Ovary (tissue), 9 donors: Measurements from ENCODE around the gene ZNF664. TPM values are rescaled to one million over a fixed set of nuclear protein-coding genes. Genes with fewer than 3 reads are reported as not detected.

Experiments
- DNase-seq, 5 donors: peaks; one replicate each; pipeline ENCODE4 v3.0.0-alpha.2; 2019 to 2020
- H3K27ac ChIP-seq, 2 donors: fragments of 200-600 bp; one replicate each; pipeline versions ENCODE4 v1.5.1 to v1.8.0; 2019 to 2022
- H3K27me3 ChIP-seq: fragments of 200-600 bp; one replicate; pipeline ENCODE4 v1.8.0; 2022
- H3K36me3 ChIP-seq: fragments of 200-600 bp; sonication (generic); one replicate; pipeline ENCODE4 v1.5.1; 2019
- H3K4me1 ChIP-seq: one replicate; pipeline ENCODE4 v1.8.1; 2013; ENCODE audit warnings: mild to moderate bottlenecking, moderate library complexity; ENCODE audit not compliant: insufficient read depth
- H3K4me3 ChIP-seq: fragments of 200-600 bp; sonication (generic); one replicate; pipeline ENCODE4 v1.5.1; 2017
- H3K9me3 ChIP-seq, 2 donors: fragments of 200-600 bp in 1 of 2; sonication (generic) in 1 of 2; one replicate each; pipeline versions ENCODE4 v1.5.1 to v1.8.1; 2013 to 2019; ENCODE audit warnings: mild to moderate bottlenecking in 1 of 2, moderate library complexity in 1 of 2
- EP300 ChIP-seq: sonication (generic); formaldehyde crosslinking; IDR thresholded peaks from one replicate; pipeline ENCODE4 v1.6.1; 2017; ENCODE audit warnings: antibody characterized with exemption
- POLR2A ChIP-seq: fragments of 450-650 bp; IDR thresholded peaks from one replicate; pipeline ENCODE4 v1.6.1; 2017; ENCODE audit warnings: antibody characterized with exemption, mild to moderate bottlenecking, moderate library complexity
- WGBS, 3 donors: extraction: QIAGEN DNeasy Blood & Tissue Kit in 1 of 3; methylation state at CpG; one replicate each; pipeline versions ENCODE4 v1.1.5 to v1.1.7; 2013 to 2017; 5-methylcytosine and 5-hydroxymethylcytosine counted together
- intact Hi-C, 4 donors: fragments of 100-400 bp; cut with DNase I; formaldehyde crosslinking; loops; one replicate each; pipeline versions ENCODE4 v1.11.0 to v1.15.1; 2022 to 2023
- polyA plus RNA-seq, 2 donors: library from polyadenylated mRNA; stranded (reverse); fragments of 200-250 nt in 1 of 2; fragments of 350-450 nt in 1 of 2; fragmentation: Illumina TruSeq in 1 of 2; extraction: RNeasy Lipid Tissue Mini Kit (QIAGEN cat#74804) in 1 of 2; gene quantifications; one replicate each; pipeline ENCODE4 v1.2.3, GENCODE V29; 2013 to 2014
- total RNA-seq, 7 donors: library from RNA; depleted of rRNA in 2 of 7; stranded (reverse); fragments of >200 nt in 2 of 7; fragmentation: NEBNext Ultra II Directional in 3 of 7; extraction: Animal tissue kit (Norgen Biotek cat#: 25700) in 3 of 7; gene quantifications; one replicate each; pipeline versions ENCODE4 v1.1.0 to v1.2.4, GENCODE V29; 2016 to 2023
- TF ChIP-seq, protein P1 (sequence below), 3 donors: fragments of 450-650 bp in 2 of 3; fragments of 200-600 bp in 1 of 3; IDR thresholded peaks; one replicate each; pipeline versions ENCODE4 v1.5.1 to v1.8.0; 2016 to 2022; ENCODE audit warnings: antibody characterized with exemption in 3 of 3, mild to moderate bottlenecking in 1 of 3
- donor health status: DM: no; HTN: no; CAD: no; lungs with moderate emphysema.
- donor health status: DM: no; HTN: no; CAD: no.
- donor health status: Bipolar disorder and iron deficiency.
- donor health status: DM: yes; HTN: yes; CAD: no.
- donor health status: DM: no; HTN: no; CAD: no.
- donor health status: DM: yes; HTN: yes; CAD: no.

Gene ZNF664
- total and polyA plus RNA-seq, 9 donors, result 33.5 to 74.7 (median 58.6) TPM

DNA sequence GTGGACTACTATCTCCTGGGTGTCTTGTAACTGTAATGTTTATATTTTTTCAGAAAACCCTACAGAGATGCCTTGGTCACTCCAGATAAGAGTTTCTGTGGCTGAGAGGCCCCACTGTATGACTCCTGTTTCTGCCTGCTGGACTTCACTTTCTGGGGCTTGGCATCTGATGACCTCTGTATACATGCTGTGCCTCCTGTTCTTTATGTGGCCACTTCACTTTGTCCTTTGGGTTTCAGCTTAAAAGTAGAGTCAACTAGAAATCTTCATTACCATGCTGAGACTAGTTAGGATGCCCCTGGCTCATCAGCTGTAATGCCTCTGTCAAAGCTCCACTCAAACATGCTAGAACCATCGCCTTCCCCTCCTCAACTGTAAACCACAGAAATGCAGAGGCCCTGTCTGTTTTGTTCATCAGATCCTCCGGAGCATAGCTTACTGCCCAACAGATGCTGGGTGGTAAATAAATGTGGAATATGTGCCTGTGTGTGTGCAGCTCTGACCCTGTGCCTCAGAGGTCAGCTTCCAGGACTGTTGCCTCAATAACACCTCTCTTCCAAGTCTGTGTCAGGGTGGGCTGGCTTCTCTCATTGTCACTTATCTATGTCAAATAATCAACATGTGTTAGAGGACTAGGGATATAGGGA, 25.5 kb downstream of the ZNF664 start:
- no peaks in the 10 kb centered on the region for H3K27me3 ChIP-seq
- no peaks in the 10 kb centered on the region for H3K9me3 ChIP-seq
- H3K4me1 ChIP-seq, result no peaks in the 10 kb centered on the region
- 58 to 71% (median 68%) methylated on average over 2 of the region's 2 CpGs for WGBS, 3 donors
- DNase-seq, result no peak
- H3K4me3 ChIP-seq, result no peak overlapping the region
- intact Hi-C loops, result no loop called here
- TF ChIP-seq, protein P1, sequence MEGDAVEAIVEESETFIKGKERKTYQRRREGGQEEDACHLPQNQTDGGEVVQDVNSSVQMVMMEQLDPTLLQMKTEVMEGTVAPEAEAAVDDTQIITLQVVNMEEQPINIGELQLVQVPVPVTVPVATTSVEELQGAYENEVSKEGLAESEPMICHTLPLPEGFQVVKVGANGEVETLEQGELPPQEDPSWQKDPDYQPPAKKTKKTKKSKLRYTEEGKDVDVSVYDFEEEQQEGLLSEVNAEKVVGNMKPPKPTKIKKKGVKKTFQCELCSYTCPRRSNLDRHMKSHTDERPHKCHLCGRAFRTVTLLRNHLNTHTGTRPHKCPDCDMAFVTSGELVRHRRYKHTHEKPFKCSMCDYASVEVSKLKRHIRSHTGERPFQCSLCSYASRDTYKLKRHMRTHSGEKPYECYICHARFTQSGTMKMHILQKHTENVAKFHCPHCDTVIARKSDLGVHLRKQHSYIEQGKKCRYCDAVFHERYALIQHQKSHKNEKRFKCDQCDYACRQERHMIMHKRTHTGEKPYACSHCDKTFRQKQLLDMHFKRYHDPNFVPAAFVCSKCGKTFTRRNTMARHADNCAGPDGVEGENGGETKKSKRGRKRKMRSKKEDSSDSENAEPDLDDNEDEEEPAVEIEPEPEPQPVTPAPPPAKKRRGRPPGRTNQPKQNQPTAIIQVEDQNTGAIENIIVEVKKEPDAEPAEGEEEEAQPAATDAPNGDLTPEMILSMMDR (IDR thresholded peaks at IDR 0.05), result no peak
- TF ChIP-seq EP300, result no peak
- TF ChIP-seq POLR2A, result no peak
- H3K27ac ChIP-seq, result no peak overlapping the region
- H3K36me3 ChIP-seq, result no peaks in the 10 kb centered on the region

DNA sequence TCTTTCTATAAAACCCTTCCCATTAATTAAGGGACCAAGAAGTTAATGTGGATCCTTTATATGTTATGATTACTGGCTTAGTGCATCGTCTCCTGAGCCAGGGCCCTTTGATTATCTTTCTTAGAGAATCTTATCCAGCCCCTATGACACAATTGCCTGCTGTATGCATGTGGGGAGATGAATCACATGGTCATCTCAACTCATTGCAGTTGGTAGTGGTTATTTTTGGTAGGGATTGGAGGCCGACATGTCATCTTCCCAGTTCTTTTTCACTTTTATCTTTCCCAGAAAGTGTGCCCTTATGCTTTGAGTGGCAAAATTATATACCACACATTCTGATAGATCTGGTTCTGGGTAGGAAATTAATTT, 26.0 kb downstream of the ZNF664 start:
- Histone ChIP-seq H3K27me3 (no peaks in the 10 kb centered on the region), H3K36me3 (no peaks in the 10 kb centered on the region)
- WGBS, 3 donors, result 88 to 92% (median 91%) methylated on average over 2 of the region's 2 CpGs

DNA sequence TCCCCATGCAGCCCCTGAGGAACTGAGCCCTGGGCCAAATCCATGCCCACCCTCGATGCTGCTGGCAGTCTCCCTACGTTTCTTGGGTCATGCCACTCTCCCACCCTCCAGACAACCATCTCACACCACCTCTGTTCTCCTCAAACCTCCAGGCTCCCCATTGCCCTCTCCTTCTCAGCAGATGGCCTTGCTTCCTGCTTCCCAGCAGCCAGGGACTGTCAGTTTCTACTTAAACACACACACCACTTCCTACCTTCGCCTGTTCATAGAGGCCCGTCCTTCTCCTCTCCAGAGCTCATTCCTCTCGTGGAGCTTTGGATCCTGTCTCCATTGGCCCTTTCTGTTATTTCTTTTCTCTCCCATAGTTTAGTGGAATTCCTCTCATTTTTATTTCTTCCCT, 27.1 kb downstream of the ZNF664 start:
- H3K4me3 ChIP-seq, result no peak overlapping the region
- H3K4me1 ChIP-seq, result no peaks in the 10 kb centered on the region
- H3K36me3 ChIP-seq, result no peaks in the 10 kb centered on the region
- no peak for DNase-seq
- intact Hi-C loops, result no loop called here
- WGBS, 3 donors, result 91 to 94% (median 93%) methylated on average over 5 of the region's 5 CpGs
- H3K27me3 ChIP-seq, result no peaks in the 10 kb centered on the region
- H3K9me3 ChIP-seq, result no peaks in the 10 kb centered on the region
- H3K27ac ChIP-seq, result no peak overlapping the region
- TF ChIP-seq POLR2A (no peak), EP300 (no peak)
- TF ChIP-seq, protein P1 (IDR thresholded peaks at IDR 0.05), result no peak

More for the DNA sequence above, 26.0 kb downstream of the ZNF664 start:
- TF ChIP-seq EP300, result no peak
- TF ChIP-seq POLR2A, result no peak
- TF ChIP-seq, protein P1 (IDR thresholded peaks at IDR 0.05), result no peak
- H3K4me1 ChIP-seq, result no peaks in the 10 kb centered on the region
- H3K27ac ChIP-seq, result no peak overlapping the region
- H3K4me3 ChIP-seq, result no peak overlapping the region
- DNase-seq, result no peak
- intact Hi-C loops, result no loop called here
- H3K9me3 ChIP-seq, result no peaks in the 10 kb centered on the region

DNA sequence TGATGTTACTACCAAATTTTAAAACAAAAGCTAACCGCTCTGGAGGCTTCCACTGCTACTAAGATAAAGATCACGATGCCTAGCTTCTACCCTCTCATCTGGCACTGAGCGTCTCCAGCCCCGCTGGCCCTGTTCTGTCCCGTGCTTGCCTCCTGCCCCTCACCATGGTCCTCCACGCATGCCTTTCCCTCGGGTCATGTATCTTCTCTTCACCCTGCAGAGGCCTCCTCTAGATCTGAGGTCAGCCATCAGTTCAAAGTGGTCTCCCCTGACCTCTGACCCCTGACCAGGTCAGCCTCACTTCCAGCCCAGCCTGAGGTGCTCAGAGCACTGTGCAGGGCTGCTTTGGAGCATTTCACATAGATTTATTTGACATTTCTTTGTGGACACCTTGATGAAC, 28.3 kb downstream of the ZNF664 start:
- H3K9me3 ChIP-seq, result no peaks in the 10 kb centered on the region
- no peak for DNase-seq
- 79 to 85% (median 82%) methylated on average over 7 of the region's 7 CpGs for WGBS, 3 donors
- H3K36me3 ChIP-seq, result no peaks in the 10 kb centered on the region
- H3K4me1 ChIP-seq, result no peaks in the 10 kb centered on the region
- intact Hi-C loops, result no loop called here
- H3K4me3 ChIP-seq, result no peak overlapping the region
- no peak overlapping the region for H3K27ac ChIP-seq
- H3K27me3 ChIP-seq, result no peaks in the 10 kb centered on the region
- TF ChIP-seq POLR2A (no peak), EP300 (no peak)
- TF ChIP-seq, protein P1 (IDR thresholded peaks at IDR 0.05), result no peak
